HG03175 (cell line): ENCODE measurements around the gene OR4F15.
"Not testable (repeated sequence)": the region's sequence is repeated elsewhere in the genome, so short reads cannot be mapped to it uniquely, and the experiment has no call there.

Experiments used
- ATAC-seq: cut with Tn5 transposase; IDR thresholded peaks from one replicate; pipeline ENCODE4 v1.9.1; 2021; ENCODE audit warnings: mild to moderate bottlenecking, moderate library complexity; ENCODE audit not compliant: unreplicated experiment

OR4F15 gene, protein sequence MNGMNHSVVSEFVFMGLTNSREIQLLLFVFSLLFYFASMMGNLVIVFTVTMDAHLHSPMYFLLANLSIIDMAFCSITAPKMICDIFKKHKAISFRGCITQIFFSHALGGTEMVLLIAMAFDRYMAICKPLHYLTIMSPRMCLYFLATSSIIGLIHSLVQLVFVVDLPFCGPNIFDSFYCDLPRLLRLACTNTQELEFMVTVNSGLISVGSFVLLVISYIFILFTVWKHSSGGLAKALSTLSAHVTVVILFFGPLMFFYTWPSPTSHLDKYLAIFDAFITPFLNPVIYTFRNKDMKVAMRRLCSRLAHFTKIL

GRCh38 chr15:101811902-101812301 lies at the start of gene OR4F15:
Gene OR4F15, plus strand, starts transcription at chr15:101812202. Its CDS starts 5,985 bp downstream, at chr15:101818187.
- no peak for ATAC-seq

DNA sequence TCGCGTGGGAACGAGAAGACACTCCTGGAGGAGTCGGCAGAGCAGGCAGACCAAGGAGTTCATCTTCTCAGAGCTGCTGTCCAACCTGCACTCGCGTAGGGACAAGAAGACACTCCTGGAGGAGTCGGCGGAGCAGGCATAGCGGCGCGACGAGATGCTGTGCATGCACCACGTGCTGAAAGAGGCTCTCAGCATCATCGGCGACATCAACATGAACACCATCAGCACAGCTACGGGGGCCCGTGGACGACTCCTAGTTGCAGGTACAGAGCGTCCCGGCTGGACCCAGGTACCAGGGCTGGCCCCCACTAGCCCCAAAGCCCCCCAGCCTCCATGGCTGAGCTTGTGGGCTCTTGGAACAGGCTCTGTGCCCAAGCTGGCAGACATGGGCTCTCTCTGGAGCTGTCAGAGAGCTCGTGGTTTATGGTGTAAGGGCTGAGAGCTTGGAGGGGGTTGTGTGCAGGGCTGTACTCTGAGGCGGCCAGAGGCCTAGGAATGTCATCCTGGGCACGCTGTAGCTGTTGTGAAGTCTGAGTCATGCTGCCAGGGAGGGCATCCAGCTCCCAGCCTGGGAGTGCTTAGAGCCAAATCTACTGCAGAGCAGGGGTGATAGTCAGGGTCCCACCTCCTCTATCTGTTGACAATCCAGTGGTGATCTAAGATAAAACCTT lies 47.2 kb upstream of the OR4F15 start:
- ATAC-seq, result not testable (repeated sequence)

GRCh38 chr15:101765340-101765671 lies 46.7 kb upstream of the OR4F15 start:
- not testable (repeated sequence) for ATAC-seq

DNA sequence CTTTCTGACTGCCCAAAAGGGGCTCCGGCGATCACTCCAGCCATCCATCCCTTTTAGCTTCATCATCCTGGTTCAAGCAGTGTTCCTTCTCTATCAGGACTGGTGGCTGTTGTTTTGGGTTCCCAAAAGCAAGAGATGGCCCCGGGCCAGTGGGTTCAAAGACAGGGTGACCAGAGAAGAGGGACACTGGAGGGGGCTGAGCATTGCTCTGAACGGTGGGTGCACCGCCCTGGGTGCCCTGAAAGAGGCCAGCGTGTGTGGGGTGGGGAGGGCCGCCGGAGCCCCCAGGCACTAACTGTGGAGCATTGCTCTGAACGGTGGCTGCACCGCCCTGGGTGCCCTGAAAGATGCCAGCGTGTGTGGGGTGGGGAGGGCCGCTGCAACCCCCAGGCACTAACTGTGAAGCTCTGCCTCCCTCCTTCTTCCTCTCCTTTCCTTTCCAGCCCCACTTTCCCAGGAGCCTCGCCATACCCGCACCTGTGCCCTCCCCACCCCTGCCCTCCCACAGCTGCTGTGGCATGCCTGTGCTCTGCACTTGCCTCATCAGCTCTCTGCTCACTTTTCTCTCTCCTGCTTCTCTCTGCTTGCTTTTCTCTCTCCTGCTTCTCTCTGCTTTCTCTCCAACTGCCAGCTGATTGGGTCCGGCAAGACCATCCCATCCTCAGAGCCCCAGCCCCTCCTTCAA lies 46.1 kb upstream of the OR4F15 start:
- ATAC-seq, result no peak

DNA sequence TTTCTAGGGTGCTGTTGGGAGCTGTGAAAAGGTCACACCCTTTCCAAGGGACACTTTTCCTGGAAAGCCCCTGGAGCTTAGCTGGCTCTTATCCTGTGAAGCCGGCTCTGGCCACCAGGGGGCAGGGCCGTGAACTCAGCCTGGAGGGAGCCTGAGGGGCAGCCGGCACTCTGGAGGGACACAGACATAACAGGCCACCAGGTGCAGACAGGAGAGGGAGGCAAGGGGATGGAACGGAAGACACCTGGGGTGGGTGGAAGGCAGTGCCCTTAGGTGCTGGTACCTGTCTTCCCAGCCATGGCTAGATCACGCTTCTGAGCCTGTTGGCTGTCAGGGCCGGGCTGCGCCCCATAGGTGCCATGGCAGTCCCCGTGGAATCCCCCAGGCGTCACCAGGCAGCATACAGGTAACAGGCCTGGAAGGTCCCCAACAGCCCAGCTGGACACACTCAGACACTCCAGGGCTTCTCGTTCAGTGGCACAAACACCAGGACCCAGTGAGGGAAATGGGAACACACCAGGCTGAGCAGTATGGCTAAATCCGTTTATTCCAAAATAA lies 44.8 kb upstream of the OR4F15 start:
- ATAC-seq, result not testable (repeated sequence)

GRCh38 chr15:101772921-101773320 lies 39.1 kb upstream of the OR4F15 start:
- no peak for ATAC-seq

DNA sequence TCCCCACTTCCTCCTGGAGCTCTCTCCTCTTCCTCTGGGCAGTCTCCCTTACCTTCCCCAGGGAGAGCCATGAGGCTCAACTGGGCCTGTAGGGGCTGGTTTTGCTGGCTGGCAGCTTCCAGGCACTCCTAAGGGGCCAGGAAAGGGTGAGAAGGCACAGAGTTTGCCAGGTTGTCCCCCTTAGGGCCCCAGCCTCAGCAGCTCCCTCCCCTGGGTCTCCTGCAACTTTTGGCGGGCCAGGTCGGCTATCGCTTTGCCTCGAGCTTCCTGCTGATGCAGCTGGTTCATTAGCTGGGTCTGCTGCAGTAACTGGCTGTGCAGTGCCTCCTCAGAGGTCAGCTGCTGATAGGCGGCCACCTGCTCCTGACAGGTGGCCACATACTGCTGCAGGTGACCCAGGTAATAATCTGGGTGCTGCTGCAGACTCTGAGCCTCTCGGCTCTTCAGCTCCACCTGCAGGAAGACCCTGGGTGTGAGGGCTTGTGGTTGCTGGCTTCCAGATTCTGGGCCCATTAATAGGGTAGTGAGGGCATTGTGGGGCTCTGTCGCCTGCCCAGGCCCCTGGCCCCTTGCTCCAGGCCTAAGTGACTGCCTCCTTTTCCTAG lies 38.4 kb upstream of the OR4F15 start:
- ATAC-seq, result no peak

GRCh38 chr15:101775136-101775535 lies 36.9 kb upstream of the OR4F15 start:
- no peak for ATAC-seq

DNA sequence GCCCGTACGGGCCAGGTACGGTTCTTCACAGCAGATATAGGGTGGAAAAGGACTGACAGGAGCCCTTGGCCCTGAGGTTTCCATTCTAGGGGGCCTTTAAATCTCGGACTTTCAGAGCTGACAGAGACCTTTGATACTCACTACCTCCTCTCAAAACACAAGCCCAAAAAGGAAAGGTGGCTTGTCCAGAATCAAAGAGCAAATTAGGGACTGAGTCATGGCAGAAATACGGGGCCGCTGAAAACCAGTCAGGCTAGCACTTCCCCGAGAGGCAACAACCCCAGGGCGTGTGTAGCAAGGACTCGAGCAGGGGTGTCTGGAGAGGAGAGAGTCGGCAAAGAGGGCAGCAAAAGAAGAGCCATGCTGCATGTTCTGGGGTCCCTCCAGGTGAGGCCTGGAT lies 33.4 kb upstream of the OR4F15 start:
- ATAC-seq, result not testable (repeated sequence)

GRCh38 chr15:101780225-101780624 lies 31.8 kb upstream of the OR4F15 start:
- not testable (repeated sequence) for ATAC-seq

- no peak for ATAC-seq
Measured at GRCh38 chr15:101781928-101782327, 30.1 kb upstream of the OR4F15 start.

- ATAC-seq, result no peak
Measured at GRCh38 chr15:101784644-101785043, 27.4 kb upstream of the OR4F15 start.

DNA sequence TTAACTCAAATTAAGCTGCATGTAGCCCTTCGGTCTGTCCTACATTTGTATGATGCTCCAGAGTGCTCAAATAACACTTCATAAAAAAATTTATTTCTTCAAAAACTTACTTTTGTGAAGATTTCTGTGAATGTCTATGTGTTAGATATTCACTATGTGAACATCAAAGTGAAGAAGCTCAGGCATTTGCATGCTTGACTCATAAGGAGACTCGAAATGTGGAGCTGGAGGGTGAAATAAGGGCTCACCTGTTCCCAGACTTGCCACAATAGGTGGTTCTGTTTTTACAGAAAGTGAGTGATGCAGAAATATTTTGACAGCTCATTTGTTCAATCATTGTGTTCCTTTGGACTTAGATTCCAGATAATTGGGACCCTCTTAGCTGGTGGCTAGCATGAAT lies 25.6 kb upstream of the OR4F15 start:
- ATAC-seq, result not testable (repeated sequence)

DNA sequence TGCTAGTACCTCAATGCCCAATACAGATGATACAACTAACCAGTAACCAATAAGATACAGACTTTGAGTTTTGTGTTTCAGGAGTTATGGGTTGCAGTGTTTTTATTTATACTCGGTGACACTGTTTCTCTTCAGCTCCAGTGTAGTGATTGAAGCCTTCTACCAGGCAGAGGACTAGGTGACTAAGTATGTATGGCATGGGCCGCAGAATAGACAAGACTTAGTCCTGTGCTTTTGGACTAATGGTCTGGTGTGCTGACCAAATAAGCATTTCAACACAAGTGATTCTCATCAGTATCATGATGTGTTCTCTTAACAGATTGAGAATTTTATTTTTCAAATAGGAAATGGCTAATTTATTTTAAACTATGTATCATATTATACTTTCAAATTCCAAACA lies 24.0 kb upstream of the OR4F15 start:
- ATAC-seq, result not testable (repeated sequence)

GRCh38 chr15:101788503-101789269 lies 23.3 kb upstream of the OR4F15 start:
- ATAC-seq, result not testable (repeated sequence)

- ATAC-seq, result not testable (repeated sequence)
Measured at GRCh38 chr15:101790748-101791147, 21.3 kb upstream of the OR4F15 start.

GRCh38 chr15:101793981-101794380 lies 18.0 kb upstream of the OR4F15 start:
- not testable (repeated sequence) for ATAC-seq

GRCh38 chr15:101795455-101795854 lies 16.5 kb upstream of the OR4F15 start:
- ATAC-seq, result no peak

GRCh38 chr15:101799665-101800064 lies 12.3 kb upstream of the OR4F15 start:
- ATAC-seq, result no peak

GRCh38 chr15:101801048-101801447 lies 11.0 kb upstream of the OR4F15 start:
- no peak for ATAC-seq
